Vagina (tissue), 2 donors: Measurements from ENCODE around the gene VDR. TPM values are rescaled to one million over a fixed set of nuclear protein-coding genes. Genes with fewer than 3 reads are reported as not detected.
A peak's percentile ranks its signal among the peaks of the same experiment; 100 is the strongest.

Experiments used
- DNase-seq, 2 donors: peaks; one replicate each; pipeline ENCODE4 v3.0.0-alpha.2; 2017; ENCODE audit errors: extremely low spot score in 2 of 2
- H3K27ac ChIP-seq: fragments of 200-600 bp; sonication (generic); one replicate; pipeline ENCODE4 v1.5.1; 2019
- H3K27me3 ChIP-seq: fragments of 200-600 bp; sonication (generic); one replicate; pipeline ENCODE4 v1.5.1; 2019
- H3K36me3 ChIP-seq, 2 donors: fragments of 200-600 bp; sonication (generic); one replicate each; pipeline ENCODE4 v1.5.1; 2017 to 2019
- H3K4me1 ChIP-seq: fragments of 200-600 bp; sonication (generic); one replicate; pipeline ENCODE4 v1.5.1; 2019
- H3K4me3 ChIP-seq, 2 donors: fragments of 200-600 bp; sonication (generic); 1 replicate in 1 of 2; 2 replicates in 1 of 2; pipeline ENCODE4 v1.5.1; 2016 to 2019
- H3K9me3 ChIP-seq: fragments of 200-600 bp; sonication (generic); one replicate; pipeline ENCODE4 v1.5.1; 2019
- POLR2A ChIP-seq, 2 donors: fragments of 450-650 bp; IDR thresholded peaks; one replicate each; pipeline ENCODE4 v1.6.1; 2017; ENCODE audit warnings: antibody characterized with exemption in 2 of 2, mild to moderate bottlenecking in 2 of 2, moderate library complexity in 2 of 2
- POLR2AphosphoS5 ChIP-seq, 2 donors: sonication (generic); formaldehyde crosslinking; IDR thresholded peaks; one replicate each; pipeline ENCODE4 v1.9.0; 2017; ENCODE audit warnings: antibody characterized with exemption in 2 of 2, mild to moderate bottlenecking in 2 of 2, low read depth in 1 of 2; ENCODE audit not compliant: insufficient read depth in 1 of 2
- intact Hi-C: fragments of 100-400 bp; cut with DNase I; formaldehyde crosslinking; loops from one replicate; pipeline ENCODE4 v1.15.1; 2023
- total RNA-seq: library from RNA; depleted of rRNA; stranded (reverse); fragments of >200 nt; gene quantifications from one replicate; pipeline ENCODE4 v1.2.3, GENCODE V29; 2016
- TF ChIP-seq, protein P1 (sequence below), 3 experiments: fragments of 450-650 bp in 2 of 3; fragments of 200-600 bp in 1 of 3; sonication (generic) in 1 of 3; IDR thresholded peaks; one replicate each; pipeline ENCODE4 v1.5.1; 2017 to 2019; ENCODE audit warnings: antibody characterized with exemption in 3 of 3, mild to moderate bottlenecking in 2 of 3, moderate library complexity in 2 of 3

The VDR gene
- total RNA-seq, 1 donor from 2014 or later = 23.6 TPM

- no peak for DNase-seq
- Histone ChIP-seq H3K36me3 (peaks cover 0 to 5% of the 10 kb centered on the region in 2 donors), H3K4me3 (no peak overlapping the region), H3K27ac (no peak overlapping the region), H3K27me3 (no peaks in the 10 kb centered on the region), H3K9me3 (no peaks in the 10 kb centered on the region), H3K4me1 (peaks cover 16% of the 10 kb centered on the region)
- intact Hi-C loops = no loop called here
- TF ChIP-seq POLR2AphosphoS5 (IDR thresholded peaks at IDR 0.05; ENCODE audit: insufficient read depth in 1 of 2, low read depth in 1 of 2) (no peak), POLR2A (IDR thresholded peaks at IDR 0.05) (no peak)
- TF ChIP-seq, protein P1, sequence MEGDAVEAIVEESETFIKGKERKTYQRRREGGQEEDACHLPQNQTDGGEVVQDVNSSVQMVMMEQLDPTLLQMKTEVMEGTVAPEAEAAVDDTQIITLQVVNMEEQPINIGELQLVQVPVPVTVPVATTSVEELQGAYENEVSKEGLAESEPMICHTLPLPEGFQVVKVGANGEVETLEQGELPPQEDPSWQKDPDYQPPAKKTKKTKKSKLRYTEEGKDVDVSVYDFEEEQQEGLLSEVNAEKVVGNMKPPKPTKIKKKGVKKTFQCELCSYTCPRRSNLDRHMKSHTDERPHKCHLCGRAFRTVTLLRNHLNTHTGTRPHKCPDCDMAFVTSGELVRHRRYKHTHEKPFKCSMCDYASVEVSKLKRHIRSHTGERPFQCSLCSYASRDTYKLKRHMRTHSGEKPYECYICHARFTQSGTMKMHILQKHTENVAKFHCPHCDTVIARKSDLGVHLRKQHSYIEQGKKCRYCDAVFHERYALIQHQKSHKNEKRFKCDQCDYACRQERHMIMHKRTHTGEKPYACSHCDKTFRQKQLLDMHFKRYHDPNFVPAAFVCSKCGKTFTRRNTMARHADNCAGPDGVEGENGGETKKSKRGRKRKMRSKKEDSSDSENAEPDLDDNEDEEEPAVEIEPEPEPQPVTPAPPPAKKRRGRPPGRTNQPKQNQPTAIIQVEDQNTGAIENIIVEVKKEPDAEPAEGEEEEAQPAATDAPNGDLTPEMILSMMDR (IDR thresholded peaks at IDR 0.05) = no peak
These were observed 55.5 kb downstream of the VDR start for GRCh38 chr12:47849261-47849660.

DNA sequence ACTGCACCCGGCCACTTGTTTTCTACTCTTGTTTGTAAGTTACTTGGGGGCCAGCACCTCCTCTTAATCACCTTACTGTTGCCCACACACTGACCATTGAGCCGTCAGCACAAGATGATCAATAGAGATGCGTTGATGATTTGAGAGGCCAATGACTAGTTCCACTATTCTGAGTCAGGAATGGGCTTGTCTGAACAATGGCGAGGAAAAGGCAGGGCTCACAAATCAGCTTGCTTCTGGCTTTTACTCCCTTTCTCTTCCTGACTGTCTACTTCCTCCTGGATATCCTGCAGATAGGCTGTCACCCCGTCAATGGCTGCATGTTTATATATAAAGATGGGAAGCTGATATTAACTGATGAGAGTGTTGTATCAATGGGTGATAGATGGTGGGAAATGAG is 55.9 kb downstream of the VDR start:
- peaks cover 0 to 5% of the 10 kb centered on the region in 2 donors for H3K36me3 ChIP-seq
- intact Hi-C loops = no loop called here

GRCh38 chr12:47846294-47846996 is 58.3 kb downstream of the VDR start:
- no peak for DNase-seq
- Histone ChIP-seq H3K4me3 (no peak overlapping the region), H3K36me3 (no peaks in the 10 kb centered on the region), H3K9me3 (no peaks in the 10 kb centered on the region), H3K4me1 (peaks cover 19% of the 10 kb centered on the region), H3K27ac (no peak overlapping the region), H3K27me3 (no peaks in the 10 kb centered on the region)
- intact Hi-C loops = no loop called here
- TF ChIP-seq, protein P1 (IDR thresholded peaks at IDR 0.05) = no peak
- TF ChIP-seq POLR2AphosphoS5 (IDR thresholded peaks at IDR 0.05; ENCODE audit: insufficient read depth in 1 of 2, low read depth in 1 of 2) (no peak), POLR2A (IDR thresholded peaks at IDR 0.05) (no peak)

More for the DNA sequence above, 55.9 kb downstream of the VDR start:
- TF ChIP-seq, protein P1 (IDR thresholded peaks at IDR 0.05) = no peak
- TF ChIP-seq POLR2A (IDR thresholded peaks at IDR 0.05) (no peak), POLR2AphosphoS5 (IDR thresholded peaks at IDR 0.05; ENCODE audit: insufficient read depth in 1 of 2, low read depth in 1 of 2) (no peak)
- no peak for DNase-seq
- Histone ChIP-seq H3K4me1 (peaks cover 19% of the 10 kb centered on the region), H3K27ac (no peak overlapping the region), H3K27me3 (no peaks in the 10 kb centered on the region), H3K9me3 (no peaks in the 10 kb centered on the region), H3K4me3 (no peak overlapping the region)

- Histone ChIP-seq H3K36me3 (no peaks in the 10 kb centered on the region), H3K4me3 (no peak overlapping the region), H3K27me3 (no peaks in the 10 kb centered on the region), H3K4me1 (peaks cover 19% of the 10 kb centered on the region), H3K27ac (peak overlapping the region; percentile 1), H3K9me3 (no peaks in the 10 kb centered on the region)
- intact Hi-C loops = no loop called here
- TF ChIP-seq POLR2AphosphoS5 (IDR thresholded peaks at IDR 0.05; ENCODE audit: insufficient read depth in 1 of 2, low read depth in 1 of 2) (no peak), POLR2A (IDR thresholded peaks at IDR 0.05) (no peak)
- TF ChIP-seq, protein P1 (IDR thresholded peaks at IDR 0.05) = no peak
- no peak for DNase-seq
These were observed 59.7 kb downstream of the VDR start for GRCh38 chr12:47845081-47845480.

DNA sequence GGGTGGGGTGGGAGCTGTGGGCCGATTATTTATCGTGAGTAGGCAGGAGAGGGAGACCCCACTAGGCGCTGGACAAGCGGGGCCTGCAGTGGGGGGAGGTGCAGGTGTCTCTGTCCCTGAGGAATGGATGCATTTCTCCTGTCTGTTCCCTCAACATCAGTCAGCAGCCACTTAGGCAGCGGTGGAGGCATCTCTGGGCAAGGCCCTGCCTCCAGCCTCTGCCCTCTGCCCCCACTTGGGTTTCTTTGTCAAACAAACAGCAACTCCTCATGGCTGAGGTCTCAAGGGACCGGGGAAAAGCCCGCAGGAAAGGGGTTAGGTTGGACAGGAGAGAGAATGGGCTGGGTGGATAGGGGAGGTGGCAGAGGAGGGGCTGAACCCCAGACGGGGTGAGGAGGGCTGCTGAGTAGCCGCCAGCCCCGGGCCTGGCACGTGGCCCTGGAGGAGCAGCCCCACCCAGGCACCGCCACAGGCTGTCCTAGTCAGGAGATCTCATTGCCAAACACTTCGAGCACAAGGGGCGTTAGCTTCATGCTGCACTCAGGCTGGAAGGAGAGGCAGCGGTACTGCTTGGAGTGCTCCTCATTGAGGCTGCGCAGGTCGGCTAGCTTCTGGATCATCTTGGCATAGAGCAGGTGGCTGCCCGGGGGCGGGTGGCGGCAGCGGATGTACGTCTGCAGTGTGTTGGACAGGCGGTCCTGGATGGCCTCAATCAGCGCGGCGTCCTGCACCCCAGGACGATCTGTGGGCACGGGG is 60.4 kb downstream of the VDR start:
- TF ChIP-seq POLR2A (IDR thresholded peaks at IDR 0.05) = no peak
- TF ChIP-seq POLR2AphosphoS5 (IDR thresholded peaks at IDR 0.05; ENCODE audit: insufficient read depth in 1 of 2, low read depth in 1 of 2) = peak in 1 of 2 donors; percentile 42
- TF ChIP-seq, protein P1 (IDR thresholded peaks at IDR 0.05) = no peak
- H3K4me1 ChIP-seq = peaks cover 19% of the 10 kb centered on the region
- H3K27ac ChIP-seq = peak overlapping the region; percentile 1
- no peak for DNase-seq
- H3K27me3 ChIP-seq = no peaks in the 10 kb centered on the region
- intact Hi-C loops = no loop called here
- no peaks in the 10 kb centered on the region for H3K9me3 ChIP-seq
- no peaks in the 10 kb centered on the region for H3K36me3 ChIP-seq
- no peak overlapping the region for H3K4me3 ChIP-seq
